ENCODE measurements around the gene UTF1.

DNA sequence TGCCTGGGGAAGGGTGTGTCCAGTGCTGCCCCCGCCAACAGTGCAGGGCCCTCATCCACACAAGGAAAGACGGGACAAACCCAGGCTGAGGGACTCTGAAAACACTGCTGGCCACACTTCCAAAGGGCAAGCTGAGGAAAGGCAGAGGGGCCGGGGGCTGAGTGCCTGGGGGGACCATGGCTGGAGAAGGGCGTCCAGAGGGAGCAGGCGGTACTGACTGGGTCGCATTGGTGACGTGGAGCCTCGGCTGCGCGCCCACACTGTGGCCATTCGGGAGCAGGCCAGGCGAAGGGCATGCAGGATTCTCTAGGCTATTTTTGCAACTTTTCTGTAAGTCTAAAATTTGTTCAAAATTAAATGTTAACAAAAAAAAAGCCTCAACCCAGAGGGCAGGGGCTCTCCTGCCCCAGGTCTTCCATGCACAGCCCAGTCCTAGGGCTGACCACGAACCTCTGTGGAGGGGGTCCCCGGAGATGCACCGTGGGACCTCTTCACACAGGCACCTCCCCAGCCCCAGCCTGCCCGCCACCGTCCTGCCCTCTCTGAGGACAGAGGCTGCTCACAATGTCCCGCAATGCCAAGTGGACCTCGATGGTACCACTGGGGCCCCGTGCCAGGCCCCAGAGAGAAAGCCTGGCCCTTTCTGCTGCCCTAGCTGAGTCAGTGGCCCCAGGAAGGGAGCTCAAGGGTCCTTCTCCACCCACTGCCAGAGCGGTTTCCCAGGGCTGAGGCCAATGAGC, 36.2 kb downstream of the UTF1 start:
- TF ChIP-seq, protein P1, sequence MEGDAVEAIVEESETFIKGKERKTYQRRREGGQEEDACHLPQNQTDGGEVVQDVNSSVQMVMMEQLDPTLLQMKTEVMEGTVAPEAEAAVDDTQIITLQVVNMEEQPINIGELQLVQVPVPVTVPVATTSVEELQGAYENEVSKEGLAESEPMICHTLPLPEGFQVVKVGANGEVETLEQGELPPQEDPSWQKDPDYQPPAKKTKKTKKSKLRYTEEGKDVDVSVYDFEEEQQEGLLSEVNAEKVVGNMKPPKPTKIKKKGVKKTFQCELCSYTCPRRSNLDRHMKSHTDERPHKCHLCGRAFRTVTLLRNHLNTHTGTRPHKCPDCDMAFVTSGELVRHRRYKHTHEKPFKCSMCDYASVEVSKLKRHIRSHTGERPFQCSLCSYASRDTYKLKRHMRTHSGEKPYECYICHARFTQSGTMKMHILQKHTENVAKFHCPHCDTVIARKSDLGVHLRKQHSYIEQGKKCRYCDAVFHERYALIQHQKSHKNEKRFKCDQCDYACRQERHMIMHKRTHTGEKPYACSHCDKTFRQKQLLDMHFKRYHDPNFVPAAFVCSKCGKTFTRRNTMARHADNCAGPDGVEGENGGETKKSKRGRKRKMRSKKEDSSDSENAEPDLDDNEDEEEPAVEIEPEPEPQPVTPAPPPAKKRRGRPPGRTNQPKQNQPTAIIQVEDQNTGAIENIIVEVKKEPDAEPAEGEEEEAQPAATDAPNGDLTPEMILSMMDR (conservative IDR thresholded peaks at IDR 0.05; ENCODE audit: low read length): no peak
- no peak for TF ChIP-seq EZH2phosphoT487 (IDR thresholded peaks at IDR 0.05; ENCODE audit: borderline replicate concordance, low read depth, low read length)

Measured in OCI-LY7 (cell line).